GM13976 (cell line): ENCODE results near the gene SLC26A8.

Experiments used
- DNase-seq: peaks from one replicate; pipeline ENCODE4 v3.0.0; 2012; ENCODE audit warnings: low spot score
- in situ Hi-C: fragments of 300-500 bp; cut with MboI; formaldehyde crosslinking; loops from one replicate; pipeline ENCODE4 v1.12.0; 2022; ENCODE audit warnings: low sequenced_read_pairs, mixed read lengths, inconsistent platforms; ENCODE audit not compliant: unreplicated experiment
- TF ChIP-seq, protein P1 (sequence below): IDR thresholded peaks from 2 replicates; pipeline ENCODE4 v1.5.1; 2012; ENCODE audit warnings: borderline replicate concordance, mild to moderate bottlenecking; ENCODE audit not compliant: insufficient read depth; ENCODE audit errors: extremely low read depth, missing control alignments, control extremely low read depth

The SLC26A8 gene

GRCh38 chr6:36064770-36065396, 40.4 kb upstream of the SLC26A8 start:
- in situ Hi-C loops, result no loop called here
- TF ChIP-seq, protein P1, sequence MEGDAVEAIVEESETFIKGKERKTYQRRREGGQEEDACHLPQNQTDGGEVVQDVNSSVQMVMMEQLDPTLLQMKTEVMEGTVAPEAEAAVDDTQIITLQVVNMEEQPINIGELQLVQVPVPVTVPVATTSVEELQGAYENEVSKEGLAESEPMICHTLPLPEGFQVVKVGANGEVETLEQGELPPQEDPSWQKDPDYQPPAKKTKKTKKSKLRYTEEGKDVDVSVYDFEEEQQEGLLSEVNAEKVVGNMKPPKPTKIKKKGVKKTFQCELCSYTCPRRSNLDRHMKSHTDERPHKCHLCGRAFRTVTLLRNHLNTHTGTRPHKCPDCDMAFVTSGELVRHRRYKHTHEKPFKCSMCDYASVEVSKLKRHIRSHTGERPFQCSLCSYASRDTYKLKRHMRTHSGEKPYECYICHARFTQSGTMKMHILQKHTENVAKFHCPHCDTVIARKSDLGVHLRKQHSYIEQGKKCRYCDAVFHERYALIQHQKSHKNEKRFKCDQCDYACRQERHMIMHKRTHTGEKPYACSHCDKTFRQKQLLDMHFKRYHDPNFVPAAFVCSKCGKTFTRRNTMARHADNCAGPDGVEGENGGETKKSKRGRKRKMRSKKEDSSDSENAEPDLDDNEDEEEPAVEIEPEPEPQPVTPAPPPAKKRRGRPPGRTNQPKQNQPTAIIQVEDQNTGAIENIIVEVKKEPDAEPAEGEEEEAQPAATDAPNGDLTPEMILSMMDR, result no peak

DNA sequence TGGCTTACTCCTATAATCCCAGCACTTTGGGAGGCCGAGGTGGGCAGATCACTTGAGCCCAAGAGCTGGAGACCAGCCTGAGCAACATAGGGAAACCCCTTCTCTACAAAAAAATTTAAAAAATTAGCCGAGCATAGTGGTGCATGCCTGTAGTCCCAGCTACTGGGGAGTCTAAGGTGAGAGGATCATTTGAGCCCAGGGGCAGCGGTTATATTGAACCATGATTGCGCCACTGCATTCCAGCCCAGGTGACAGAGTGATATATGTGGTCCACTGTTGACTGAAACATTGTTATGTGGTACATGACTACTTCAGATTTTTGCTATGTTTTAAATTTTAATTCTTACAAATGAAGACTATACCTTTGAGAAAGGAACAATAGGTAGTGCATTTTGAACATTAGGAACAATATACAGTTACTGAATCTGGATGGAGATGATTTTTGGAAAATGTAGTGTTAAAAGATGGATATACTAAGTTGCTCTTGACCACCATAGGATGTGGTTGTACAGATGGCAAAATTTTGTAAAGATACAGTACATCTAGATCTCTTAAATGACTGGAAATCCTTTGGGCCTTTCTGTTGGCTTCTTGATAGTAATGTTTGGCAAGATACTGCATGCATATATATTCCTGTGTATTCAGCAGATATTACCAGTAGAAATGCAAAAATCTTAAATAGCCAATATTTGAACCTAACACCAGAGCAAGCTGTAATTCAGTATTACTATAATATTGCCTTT, 39.0 kb upstream of the SLC26A8 start:
- TF ChIP-seq, protein P1, result no peak
- in situ Hi-C loops, result no loop called here
- no peak for DNase-seq

More at GRCh38 chr6:36064770-36065396, 40.4 kb upstream of the SLC26A8 start:
- DNase-seq, result no peak

DNA sequence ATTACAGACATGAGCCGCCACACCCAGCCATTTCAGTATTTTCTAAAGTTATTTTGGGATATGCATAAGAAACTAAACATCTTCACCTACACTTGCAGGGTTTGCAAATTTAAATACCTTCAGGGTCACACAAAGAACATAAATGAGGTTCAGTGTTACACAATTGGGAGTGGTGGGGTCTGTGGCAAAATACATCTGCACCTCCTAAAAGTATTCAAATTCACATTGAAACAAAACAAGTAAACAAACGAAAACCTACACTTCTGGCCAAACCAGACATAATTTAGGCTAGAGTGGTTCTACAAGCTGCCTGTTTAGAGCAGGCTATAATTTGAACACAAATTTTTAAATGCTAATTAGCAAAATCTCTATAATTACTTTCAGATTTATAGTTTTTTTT, 37.8 kb upstream of the SLC26A8 start:
- TF ChIP-seq, protein P1, result no peak
- in situ Hi-C loops, result no loop called here
- no peak for DNase-seq

DNA sequence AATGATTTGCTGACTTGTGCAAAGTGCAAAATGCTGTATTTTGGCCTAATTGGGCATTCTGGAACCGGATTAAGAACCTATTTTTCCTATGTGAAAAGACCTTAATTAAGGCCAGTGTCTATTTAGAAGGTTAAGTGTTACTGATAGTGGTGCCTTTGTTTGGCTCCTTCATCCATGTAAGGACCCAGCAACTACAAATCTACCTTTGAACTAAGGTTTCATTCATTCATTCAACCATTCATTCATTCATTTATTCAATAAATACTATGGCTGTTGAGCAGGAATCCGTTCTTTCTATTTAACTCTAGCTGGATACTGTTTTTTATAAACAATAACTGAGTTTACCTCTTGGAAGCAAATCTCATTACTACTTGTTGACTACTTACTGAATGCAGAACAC, 36.8 kb upstream of the SLC26A8 start:
- no peak for DNase-seq
- in situ Hi-C loops, result no loop called here
- TF ChIP-seq, protein P1, result no peak

- DNase-seq, result no peak
- TF ChIP-seq, protein P1, result no peak
- in situ Hi-C loops, result no loop called here
These were observed 31.7 kb upstream of the SLC26A8 start for GRCh38 chr6:36056178-36056577.

- TF ChIP-seq, protein P1, result no peak
These were observed 30.5 kb upstream of the SLC26A8 start for GRCh38 chr6:36054956-36055355.

GRCh38 chr6:36054415-36054814, 30.0 kb upstream of the SLC26A8 start:
- TF ChIP-seq, protein P1, result no peak
- no peak for DNase-seq
- in situ Hi-C loops, result no loop called here

More at GRCh38 chr6:36054956-36055355, 30.5 kb upstream of the SLC26A8 start:
- DNase-seq, result no peak
- in situ Hi-C loops, result no loop called here
